Measurements from ENCODE around the gene NCBP1. TPM values are rescaled to one million over a fixed set of nuclear protein-coding genes. Genes with fewer than 3 reads are reported as not detected.
"Not testable (repeated sequence)": the region's sequence is repeated elsewhere in the genome, so short reads cannot be mapped to it uniquely, and the experiment has no call there.

The NCBP1 gene
- total and polyA plus RNA-seq, 2 of the 4 experiments (the other 2 are of a cell fraction) = 17.8 to 46.4 TPM

DNA sequence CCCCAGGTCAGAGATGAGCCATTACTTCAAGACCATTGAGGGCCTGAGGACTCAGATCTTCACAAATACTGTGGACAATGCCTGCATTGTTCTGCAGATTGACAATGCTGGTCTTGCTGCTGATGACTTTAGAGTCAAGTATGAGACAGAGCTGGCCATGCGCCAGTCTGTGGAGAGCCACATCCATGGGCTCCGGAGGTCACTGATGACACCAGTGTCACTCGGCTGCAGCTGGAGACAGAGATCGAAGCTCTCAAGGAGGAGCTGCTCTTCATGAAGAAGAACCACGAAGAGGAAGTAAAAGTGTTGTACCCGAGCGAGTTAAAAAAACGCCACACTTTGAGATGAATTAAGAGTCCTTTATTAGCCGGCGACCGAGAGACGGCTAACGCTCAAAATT, 65.7 kb downstream of the NCBP1 start:
- POLR2A ChIA-PET (ENCODE audit: unreplicated experiment); H4K91ac ChIP-seq (ENCODE audit: insufficient read depth, low read depth, low read length); ATAC-seq (ENCODE audit: low read depth); H2BK15ac ChIP-seq (ENCODE audit: low read depth, low read length); H3K9ac ChIP-seq (ENCODE audit: low read depth, low read length); H2AFZ ChIP-seq (replicated peaks; ENCODE audit: low read length, poor library complexity); H3K4ac ChIP-seq (ENCODE audit: low read depth, low read length); H3K4me3 ChIP-seq (ENCODE audit: insufficient read depth, low read depth, low read length); H4K8ac ChIP-seq (ENCODE audit: low read depth in 2 of 2, low read length in 2 of 2); H3K4me1 ChIP-seq (ENCODE audit: control insufficient read depth, insufficient read depth, low read length); dilution Hi-C loops (cut with HindIII; ENCODE audit: low sequenced_read_pairs, unreplicated experiment); CTCF ChIA-PET; H3K56ac ChIP-seq (ENCODE audit: extremely low read depth, insufficient read depth, low read length); BruUV-seq (replicated peaks); H4K5ac ChIP-seq (ENCODE audit: low read depth, low read length); H2BK120ac ChIP-seq (ENCODE audit: low read depth, low read length); H3K23ac ChIP-seq (ENCODE audit: low read depth, low read length); H3K18ac ChIP-seq (ENCODE audit: low read depth, low read length); intact Hi-C loops (cut with micrococcal nuclease); H4K20me1 ChIP-seq (ENCODE audit: insufficient read depth, low read length); H3K27ac ChIP-seq (ENCODE audit: insufficient read depth, low read length); H3K9me3 ChIP-seq (ENCODE audit: control insufficient read depth, insufficient read depth, low read length); H2BK5ac ChIP-seq (ENCODE audit: low read depth, low read length, poor library complexity, severe bottlenecking); H3K14ac ChIP-seq (replicated peaks; ENCODE audit: low read depth, low read length); H3K4me2 ChIP-seq (ENCODE audit: low read depth, low read length); in situ Hi-C loops (cut with MboI; ENCODE audit: low sequenced_read_pairs); H2AK5ac ChIP-seq (ENCODE audit: low read depth, low read length); H2BK20ac ChIP-seq (ENCODE audit: low read depth, low read length); H3K9me1 ChIP-seq (ENCODE audit: insufficient read depth, low read length); H2AK9ac ChIP-seq (replicated peaks; ENCODE audit: low read depth, low read length, poor library complexity); H3K27me3 ChIP-seq (ENCODE audit: control insufficient read depth, insufficient read depth, low read length); H3K36me3 ChIP-seq (ENCODE audit: control insufficient read depth, insufficient read depth, low read length); DNase-seq: not testable (repeated sequence)
- 77% methylated on average over 4 of the region's 13 CpGs; no CpG with 5 or more reads in 1 of the 2 experiments for WGBS, 2 experiments (ENCODE audit: extremely low coverage in 2 of 2, insufficient read length in 1 of 2)
- H3K79me1 ChIP-seq (ENCODE audit: low read depth in 1 of 2, low read length in 2 of 2) = peaks cover 11 to 30% of the 10 kb centered on the region in 2 experiments; a peak in 3 of 4 replicates

GRCh38 chr9:97699824-97700223, 66.2 kb downstream of the NCBP1 start:
- H3K27me3 ChIP-seq (ENCODE audit: control insufficient read depth, insufficient read depth, low read length); H3K9ac ChIP-seq (ENCODE audit: low read depth, low read length); H3K9me1 ChIP-seq (ENCODE audit: insufficient read depth, low read length); H3K27ac ChIP-seq (ENCODE audit: insufficient read depth, low read length); H3K14ac ChIP-seq (replicated peaks; ENCODE audit: low read depth, low read length); H4K91ac ChIP-seq (ENCODE audit: insufficient read depth, low read depth, low read length); H2BK5ac ChIP-seq (ENCODE audit: low read depth, low read length, poor library complexity, severe bottlenecking); H4K5ac ChIP-seq (ENCODE audit: low read depth, low read length); H2BK15ac ChIP-seq (ENCODE audit: low read depth, low read length); BruUV-seq (replicated peaks); H3K4me3 ChIP-seq (ENCODE audit: insufficient read depth, low read depth, low read length); intact Hi-C loops (cut with micrococcal nuclease); H3K18ac ChIP-seq (ENCODE audit: low read depth, low read length); H3K56ac ChIP-seq (ENCODE audit: extremely low read depth, insufficient read depth, low read length); H4K20me1 ChIP-seq (ENCODE audit: insufficient read depth, low read length); H2AFZ ChIP-seq (replicated peaks; ENCODE audit: low read length, poor library complexity); H3K4ac ChIP-seq (ENCODE audit: low read depth, low read length); H3K4me1 ChIP-seq (ENCODE audit: control insufficient read depth, insufficient read depth, low read length); H3K9me3 ChIP-seq (ENCODE audit: control insufficient read depth, insufficient read depth, low read length); H3K4me2 ChIP-seq (ENCODE audit: low read depth, low read length); ATAC-seq (ENCODE audit: low read depth); H2BK20ac ChIP-seq (ENCODE audit: low read depth, low read length); in situ Hi-C loops (cut with MboI; ENCODE audit: low sequenced_read_pairs); H4K8ac ChIP-seq (ENCODE audit: low read depth in 2 of 2, low read length in 2 of 2); H3K23ac ChIP-seq (ENCODE audit: low read depth, low read length); H3K36me3 ChIP-seq (ENCODE audit: control insufficient read depth, insufficient read depth, low read length); POLR2A ChIA-PET (ENCODE audit: unreplicated experiment); dilution Hi-C loops (cut with HindIII; ENCODE audit: low sequenced_read_pairs, unreplicated experiment); H2AK9ac ChIP-seq (replicated peaks; ENCODE audit: low read depth, low read length, poor library complexity); DNase-seq; CTCF ChIA-PET; H2BK120ac ChIP-seq (ENCODE audit: low read depth, low read length); H2AK5ac ChIP-seq (ENCODE audit: low read depth, low read length): not testable (repeated sequence)
- WGBS, 2 experiments (ENCODE audit: extremely low coverage in 2 of 2, insufficient read length in 1 of 2) = 88% methylated on average over 2 of the region's 3 CpGs; no CpG with 5 or more reads in 1 of the 2 experiments
- peaks cover 10 to 25% of the 10 kb centered on the region in 2 experiments; a peak in 3 of 4 replicates for H3K79me1 ChIP-seq (ENCODE audit: low read depth in 1 of 2, low read length in 2 of 2)
